ELR (cell line): ENCODE measurements around the gene PEX6.

ENCODE experiments used
- DNase-seq: peaks from one replicate; pipeline ENCODE4 v3.0.0-alpha.2; 2015; ENCODE audit warnings: low read depth

Gene PEX6, protein sequence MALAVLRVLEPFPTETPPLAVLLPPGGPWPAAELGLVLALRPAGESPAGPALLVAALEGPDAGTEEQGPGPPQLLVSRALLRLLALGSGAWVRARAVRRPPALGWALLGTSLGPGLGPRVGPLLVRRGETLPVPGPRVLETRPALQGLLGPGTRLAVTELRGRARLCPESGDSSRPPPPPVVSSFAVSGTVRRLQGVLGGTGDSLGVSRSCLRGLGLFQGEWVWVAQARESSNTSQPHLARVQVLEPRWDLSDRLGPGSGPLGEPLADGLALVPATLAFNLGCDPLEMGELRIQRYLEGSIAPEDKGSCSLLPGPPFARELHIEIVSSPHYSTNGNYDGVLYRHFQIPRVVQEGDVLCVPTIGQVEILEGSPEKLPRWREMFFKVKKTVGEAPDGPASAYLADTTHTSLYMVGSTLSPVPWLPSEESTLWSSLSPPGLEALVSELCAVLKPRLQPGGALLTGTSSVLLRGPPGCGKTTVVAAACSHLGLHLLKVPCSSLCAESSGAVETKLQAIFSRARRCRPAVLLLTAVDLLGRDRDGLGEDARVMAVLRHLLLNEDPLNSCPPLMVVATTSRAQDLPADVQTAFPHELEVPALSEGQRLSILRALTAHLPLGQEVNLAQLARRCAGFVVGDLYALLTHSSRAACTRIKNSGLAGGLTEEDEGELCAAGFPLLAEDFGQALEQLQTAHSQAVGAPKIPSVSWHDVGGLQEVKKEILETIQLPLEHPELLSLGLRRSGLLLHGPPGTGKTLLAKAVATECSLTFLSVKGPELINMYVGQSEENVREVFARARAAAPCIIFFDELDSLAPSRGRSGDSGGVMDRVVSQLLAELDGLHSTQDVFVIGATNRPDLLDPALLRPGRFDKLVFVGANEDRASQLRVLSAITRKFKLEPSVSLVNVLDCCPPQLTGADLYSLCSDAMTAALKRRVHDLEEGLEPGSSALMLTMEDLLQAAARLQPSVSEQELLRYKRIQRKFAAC

DNA sequence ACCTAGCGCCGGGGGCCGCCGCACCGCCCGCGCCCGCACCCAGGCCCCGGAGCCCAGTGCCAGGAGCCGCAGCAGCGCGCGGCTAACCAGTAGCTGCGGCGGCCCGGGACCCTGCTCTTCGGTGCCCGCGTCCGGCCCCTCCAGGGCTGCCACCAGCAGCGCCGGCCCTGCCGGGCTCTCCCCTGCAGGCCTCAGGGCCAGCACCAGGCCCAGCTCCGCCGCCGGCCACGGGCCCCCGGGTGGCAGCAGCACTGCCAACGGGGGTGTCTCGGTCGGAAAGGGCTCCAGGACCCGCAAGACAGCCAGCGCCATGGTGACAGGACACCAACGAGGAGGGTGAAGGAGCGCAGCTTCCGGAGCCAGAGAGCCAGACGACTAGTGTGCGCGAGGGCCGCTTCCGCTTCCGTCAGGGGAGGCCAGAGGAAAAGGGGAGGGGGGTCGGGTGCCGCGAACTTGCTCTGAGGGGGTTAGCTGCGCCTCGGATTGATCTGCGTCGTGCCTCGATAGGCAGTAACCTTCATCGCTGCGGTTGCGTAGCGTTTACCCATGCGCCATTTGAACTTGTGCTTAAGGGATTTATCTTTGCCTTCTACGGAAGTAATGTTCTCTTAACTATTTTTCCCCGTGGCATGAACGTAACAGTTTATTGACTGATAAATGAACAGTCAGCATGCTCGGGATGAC lies at the start of gene PEX6:
TSS of gene PEX6 (minus strand) at position 343 of the 684 bp plus-strand sequence. CDS start at position 312, 31 bp downstream.
- peak; percentile 86 for DNase-seq

DNA sequence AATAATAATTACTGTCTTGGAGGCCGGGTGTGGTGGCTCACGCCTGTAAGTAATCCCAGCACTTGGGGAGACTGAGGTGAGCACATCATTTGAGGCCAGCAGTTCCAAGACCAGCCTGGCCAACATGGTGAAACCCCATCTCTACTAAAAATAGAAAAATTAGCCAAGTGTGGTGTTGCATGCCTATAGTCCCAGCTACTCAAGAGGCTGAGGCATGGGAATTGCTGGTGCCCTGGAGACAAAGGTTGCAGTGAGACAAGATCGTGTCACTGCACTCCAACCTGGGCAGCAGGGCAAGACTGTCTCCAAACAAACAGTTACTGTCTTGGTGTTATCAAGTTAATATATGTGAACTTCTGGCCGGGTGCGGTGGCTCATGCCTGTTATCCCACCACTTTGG lies 47.4 kb upstream of the PEX6 start:
- DNase-seq = no peak

DNA sequence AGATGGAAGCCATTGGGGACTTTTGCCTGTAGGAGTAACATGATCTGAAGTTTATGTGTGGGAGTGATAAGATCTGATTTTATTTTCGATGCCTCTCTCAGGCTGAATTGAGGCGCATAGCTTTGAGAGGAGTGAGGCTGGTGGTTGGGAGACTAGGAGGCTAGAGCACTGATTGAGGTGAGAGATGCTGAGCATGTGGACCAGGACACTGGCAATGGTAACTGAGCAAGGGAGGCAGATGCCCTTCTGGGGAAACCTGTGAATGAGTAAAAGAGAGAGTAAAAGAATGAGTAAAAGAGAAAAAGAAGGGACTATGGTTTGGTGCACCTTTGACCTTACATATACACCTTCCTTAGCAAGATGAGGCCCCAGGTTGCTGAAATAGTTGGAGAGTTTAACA lies 45.5 kb upstream of the PEX6 start:
- DNase-seq = no peak

DNA sequence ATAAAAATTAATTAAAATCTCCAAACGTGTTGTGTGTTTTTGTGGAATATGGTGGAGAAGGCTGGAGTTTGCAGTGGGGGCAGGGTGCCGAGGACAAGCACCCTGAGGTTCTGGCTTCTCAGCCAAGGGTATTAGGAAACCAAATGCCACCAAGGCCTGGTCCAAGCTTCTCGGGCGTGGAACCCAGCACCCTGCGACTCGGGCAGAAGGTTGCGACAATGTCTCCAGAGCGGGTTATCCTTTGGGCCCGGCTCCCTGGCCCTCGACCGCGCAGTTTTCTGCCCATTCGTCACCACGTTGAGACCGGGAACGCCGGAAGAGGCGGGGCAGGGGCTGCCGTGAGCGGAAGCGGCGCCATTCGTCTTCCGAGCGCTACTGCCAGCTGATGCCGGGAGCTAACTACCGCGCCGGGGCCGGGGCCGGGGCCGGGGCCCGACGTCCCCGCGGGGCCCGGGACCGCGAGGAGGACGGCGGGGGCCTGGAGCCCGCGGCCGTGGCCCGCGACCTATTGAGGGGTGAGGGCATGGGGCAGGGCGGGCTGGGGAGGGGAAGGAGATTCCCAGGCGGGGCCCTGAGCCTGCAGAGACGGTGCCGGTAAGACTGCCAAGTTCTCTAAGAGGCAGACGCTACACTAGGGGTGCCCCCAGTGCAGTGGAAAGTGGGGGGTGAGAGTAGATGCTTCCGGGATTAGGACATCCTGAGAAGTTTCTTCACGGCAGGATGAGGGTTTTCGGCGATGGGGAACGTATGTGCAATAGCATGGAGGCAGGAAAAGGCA lies 42.5 kb upstream of the PEX6 start, which contains the start of gene RRP36:
TSS of gene RRP36 (plus strand) at position 354 of the 778 bp plus-strand sequence. CDS start at position 386, 32 bp downstream.
- DNase-seq = peak; percentile 86

DNA sequence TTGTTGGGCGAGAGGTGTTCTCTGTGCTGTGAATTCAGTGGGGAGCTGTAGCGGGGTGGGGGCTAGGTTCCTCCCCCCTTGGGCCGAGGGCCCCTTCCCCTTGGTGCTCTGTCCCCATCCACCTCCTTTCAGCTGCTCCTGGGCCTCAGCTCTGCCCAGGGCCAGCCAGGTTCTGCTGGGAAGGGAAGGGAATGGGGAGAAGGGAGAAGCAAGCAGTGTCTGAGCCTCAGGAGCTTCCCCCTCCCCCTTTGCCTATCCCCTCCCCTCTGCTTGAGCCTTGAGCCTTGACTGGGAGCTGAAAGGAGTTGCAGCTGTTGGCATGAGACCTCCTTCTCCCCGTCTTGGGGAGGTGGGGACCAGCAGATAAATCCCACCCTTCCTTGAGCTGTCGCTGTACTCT lies 41.9 kb upstream of the PEX6 start:
- no peak for DNase-seq

DNA sequence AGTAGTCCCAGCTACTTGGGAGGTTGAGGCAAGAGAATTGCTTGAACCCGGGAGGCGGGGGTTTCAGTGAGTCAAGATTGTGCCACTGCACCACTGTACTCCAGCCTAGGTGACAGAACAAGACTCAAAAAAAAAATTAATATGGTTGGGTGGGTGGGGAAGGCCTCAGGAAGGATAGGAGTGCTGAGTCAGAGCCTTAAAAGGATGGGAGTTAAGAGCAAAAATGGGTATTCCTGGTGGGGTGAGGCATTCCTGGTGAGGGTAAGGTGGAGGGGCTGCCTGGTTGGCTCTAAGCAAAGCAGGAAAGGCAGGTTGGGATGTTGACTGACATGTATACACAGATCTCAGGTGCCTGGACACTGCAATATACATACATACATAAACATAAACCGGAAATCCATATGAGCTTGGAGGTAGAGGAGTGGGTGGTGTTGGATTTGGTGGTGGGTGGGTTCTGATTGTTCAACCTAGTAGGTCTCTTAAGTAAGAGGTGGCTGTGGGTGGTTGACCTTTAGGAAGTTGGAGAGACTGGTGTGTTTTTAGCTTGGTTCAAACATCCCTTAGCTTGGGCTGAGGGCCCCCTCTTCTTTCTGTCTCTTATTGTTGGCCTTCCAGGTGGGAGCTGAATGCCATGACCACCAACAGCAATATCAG lies 41.2 kb upstream of the PEX6 start:
- no peak for DNase-seq

DNA sequence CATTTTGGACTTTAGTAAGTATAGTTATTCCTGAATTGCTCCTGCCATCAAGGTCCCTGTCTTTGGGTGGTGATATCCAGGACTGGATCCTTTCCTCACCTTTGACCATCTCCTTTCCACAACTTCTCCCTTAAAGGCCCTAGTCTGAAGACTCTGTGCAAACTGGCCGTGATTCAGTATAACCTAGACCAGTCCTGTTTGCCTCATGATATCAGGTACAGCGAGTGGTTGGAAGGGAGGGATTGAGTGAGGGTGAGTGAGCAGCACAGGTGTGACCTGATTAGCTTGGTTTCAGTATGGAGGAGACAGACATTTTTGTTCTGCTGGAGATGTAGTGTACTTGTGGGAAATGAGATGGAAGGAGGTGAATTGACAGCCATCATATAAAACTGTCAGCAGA lies 40.2 kb upstream of the PEX6 start:
- no peak for DNase-seq

DNA sequence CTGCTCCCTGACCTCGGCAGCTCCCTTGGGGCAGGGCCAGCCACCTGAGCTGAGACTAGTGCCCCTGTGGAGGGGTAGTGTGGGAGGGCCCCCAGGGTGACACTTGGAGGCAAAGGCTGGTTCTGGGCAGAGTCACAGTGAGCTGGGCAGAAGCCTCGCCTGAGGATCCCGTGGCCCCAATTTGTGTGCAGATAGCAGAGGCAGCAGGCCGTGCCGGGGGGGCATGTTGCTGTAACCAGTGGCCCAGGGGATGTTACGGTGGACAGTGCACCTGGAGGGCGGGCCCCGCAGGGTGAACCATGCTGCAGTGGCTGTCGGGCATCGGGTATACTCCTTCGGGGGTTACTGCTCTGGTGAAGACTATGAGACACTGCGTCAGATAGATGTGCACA lies 38.0 kb upstream of the PEX6 start:
- no peak for DNase-seq

DNA sequence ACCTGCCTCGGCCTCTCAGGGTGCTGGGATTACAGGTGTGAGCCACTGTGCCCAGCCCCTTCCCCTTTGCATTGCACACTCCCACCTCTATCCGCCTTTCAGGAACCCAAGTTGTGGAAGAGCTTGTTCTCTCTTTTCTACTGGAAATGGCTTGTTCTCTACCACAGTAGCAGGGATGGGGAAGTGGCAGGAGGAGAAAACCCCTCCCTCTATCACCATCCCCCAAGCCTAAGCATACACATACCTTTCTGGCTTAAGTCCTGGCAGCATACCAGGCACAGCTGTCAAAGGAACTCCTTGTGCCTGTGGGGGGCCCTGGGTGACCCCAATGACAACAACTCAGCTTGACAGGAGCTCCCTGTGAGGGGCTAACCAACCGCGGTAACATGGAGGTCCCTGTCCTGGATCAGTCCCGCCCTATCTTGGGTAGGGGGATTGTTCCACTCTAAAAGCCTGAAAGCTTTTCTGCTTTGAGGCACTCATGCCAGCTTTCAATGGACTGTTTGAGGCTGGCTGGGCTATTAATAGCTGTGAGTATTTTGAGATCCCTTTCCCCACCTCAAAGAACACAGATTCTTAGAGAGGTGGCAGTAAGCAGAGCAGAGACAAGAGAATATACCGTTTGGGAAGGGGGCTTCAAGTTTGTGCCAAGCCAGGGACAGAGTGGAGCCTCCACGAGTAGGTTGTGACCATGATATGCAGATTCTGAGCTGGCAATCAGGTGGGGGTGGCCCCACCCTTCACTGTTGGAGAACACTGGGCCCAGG lies 37.4 kb upstream of the PEX6 start:
- no peak for DNase-seq

DNA sequence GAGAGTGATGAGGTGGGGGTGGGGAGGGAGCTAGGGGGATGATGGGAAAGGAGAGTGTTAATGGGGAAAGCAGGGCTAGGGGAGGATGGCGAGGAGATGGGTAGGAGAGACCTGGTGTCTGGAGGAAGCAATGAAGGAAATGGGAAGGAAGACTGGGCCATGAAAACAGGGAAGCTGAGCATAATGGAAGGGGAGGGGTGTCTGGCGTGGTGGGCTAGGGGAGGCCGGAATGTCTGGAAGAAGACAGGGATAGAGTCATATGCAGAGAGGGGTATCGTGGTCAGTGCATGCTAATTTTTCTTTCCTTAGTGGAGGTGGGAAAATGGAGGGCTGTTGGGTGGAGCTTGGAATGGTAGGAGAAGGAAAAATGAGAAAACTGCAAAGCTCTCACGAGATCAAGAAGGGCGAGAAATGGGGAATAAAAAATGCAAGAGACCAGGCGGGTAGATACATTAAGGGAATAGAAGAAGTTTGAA lies 35.5 kb upstream of the PEX6 start:
- DNase-seq = peak; percentile 67

DNA sequence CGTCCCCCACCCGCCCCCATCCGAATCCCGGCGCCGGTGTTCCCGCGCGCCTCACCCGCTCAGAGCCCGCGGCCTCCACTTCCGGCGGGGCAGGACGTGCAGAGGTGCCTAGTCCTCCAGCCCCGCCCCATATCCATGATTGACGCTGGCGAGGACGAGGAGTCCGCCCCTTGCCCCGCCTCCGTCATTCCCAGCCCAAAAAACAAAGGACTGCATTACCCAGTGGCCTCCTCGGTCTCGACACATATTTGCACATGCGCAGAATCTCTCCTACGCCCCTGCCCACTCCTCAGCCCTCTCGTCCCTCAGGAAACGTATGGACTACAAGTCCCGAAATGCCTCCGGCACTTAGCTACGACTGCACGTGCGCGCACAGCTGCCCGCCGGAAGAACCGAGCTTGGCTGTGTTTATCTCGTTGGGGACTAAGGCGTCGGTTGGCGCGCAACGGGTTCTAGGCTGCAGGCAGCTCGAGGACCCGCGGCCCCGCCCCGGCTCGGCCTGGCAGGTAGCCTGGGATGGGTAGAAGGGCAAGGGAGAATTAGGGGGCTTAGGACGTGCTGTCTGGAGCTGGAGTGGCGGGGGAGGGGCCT lies 35.0 kb upstream of the PEX6 start, which contains the start of the genes KLHDC3 and MEA1:
TSS of gene KLHDC3 (plus strand) at position 407 of the 591 bp plus-strand sequence. CDS start 2,944 bp downstream, outside the sequence.
TSS of gene MEA1 (minus strand) at position 104 of the 591 bp plus-strand sequence. CDS start 133 bp downstream, outside the sequence.
- DNase-seq = peak; percentile 100

DNA sequence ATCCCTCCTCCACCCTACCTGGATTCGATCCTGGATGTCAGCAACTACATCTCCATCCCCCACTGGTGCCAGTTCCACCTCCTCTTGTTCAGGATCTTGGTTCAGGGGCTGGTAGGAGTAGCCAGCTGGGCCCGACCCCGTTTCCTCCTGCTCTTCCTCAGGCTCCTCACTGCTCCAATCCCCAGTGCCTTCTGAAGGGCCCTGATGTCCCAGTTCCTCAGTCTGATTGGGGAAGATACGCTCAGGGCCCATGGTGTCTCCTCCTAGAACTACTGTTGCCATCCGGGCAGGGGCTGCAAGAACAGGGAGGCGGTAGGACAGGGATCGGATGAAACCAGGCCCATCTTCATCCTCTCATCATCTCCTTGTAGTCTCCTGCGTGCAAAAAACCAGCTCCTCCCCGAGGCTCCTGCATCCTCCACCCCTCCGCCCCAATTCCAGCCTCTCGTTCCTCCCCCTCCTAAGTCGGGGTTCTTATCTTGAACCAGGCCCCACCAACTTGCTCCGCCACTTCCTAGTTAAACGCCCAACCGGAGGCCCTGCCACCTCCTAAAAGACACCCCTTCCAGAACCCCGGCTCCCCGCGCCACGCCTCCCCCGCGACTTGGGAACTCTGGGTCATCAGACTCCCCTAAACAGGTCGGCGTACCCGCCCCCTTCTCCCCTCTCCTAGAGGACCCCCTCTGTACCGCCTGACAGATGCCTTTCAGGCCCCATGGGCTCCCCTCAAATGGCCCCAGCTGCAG lies 34.3 kb upstream of the PEX6 start:
- DNase-seq = peak; percentile 61

DNA sequence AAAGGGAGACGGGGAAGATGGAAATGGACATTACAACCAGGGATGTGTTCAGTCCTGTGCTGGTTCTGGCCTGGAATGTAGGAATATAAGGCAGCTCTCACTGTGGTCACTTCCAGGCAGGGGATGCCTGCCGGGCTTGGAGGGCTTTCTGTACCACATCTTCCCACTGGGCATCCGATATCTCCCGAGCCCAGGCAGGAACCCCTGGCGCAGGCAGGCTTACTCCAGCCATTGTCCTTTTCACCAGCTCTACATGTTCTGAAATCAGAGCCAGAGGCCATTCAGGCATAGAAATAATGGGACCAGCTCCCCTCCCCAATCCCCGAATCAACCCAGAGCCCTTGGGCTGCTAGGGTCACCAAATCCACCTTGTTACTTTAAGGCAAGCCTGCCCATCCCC lies 33.4 kb upstream of the PEX6 start:
- DNase-seq = no peak

DNA sequence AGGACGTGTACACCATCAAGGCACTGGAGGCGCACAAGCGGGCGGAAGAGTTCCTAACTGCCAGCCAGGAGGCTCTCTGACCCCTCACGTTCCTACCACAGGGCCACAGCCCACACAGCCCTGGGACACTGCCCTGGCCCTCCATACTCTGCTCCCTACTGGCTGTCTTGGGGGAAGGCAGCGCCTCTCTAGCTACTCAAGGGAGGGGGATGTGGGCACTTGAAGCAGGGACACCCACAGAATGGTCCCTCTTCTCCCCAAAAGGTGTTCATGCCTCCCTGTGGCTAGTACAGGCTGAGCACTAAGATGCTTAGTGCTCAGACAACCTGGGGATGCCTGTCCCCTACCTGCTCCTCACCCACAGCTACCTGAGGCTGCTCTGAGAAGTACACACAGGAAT lies 32.2 kb upstream of the PEX6 start:
- no peak for DNase-seq

DNA sequence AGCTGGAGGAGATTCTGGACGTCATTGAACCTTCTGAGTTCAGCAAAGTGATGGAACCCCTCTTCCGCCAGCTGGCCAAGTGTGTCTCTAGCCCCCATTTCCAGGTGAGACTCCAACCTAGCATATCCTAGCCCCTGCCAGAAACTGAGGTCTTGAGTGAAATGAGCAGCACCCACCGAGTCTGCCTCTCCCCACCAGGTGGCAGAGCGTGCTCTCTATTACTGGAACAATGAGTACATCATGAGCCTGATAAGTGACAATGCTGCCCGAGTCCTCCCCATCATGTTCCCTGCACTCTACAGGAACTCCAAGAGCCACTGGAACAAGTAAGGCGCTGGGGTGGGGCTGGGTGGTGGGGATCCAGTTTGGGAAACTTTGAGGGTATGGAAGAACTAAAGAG lies 30.1 kb upstream of the PEX6 start:
- peak; percentile 63 for DNase-seq

DNA sequence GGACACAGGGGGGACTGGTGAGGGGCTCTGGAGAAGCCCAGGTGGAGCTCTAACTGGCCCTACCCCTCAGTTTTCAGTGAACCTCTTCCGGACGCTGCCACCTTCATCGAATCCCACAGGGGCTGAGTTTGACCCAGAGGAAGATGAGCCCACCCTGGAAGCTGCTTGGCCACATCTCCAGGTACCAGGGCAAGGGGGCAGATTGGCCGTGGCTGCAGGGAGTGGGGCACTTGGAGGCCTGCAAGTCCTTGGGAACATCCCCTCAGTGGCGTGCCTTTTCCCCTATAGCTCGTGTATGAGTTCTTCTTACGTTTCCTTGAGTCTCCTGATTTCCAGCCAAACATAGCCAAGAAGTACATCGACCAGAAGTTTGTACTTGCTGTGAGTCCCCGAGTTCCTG lies 28.1 kb upstream of the PEX6 start:
- DNase-seq = no peak

DNA sequence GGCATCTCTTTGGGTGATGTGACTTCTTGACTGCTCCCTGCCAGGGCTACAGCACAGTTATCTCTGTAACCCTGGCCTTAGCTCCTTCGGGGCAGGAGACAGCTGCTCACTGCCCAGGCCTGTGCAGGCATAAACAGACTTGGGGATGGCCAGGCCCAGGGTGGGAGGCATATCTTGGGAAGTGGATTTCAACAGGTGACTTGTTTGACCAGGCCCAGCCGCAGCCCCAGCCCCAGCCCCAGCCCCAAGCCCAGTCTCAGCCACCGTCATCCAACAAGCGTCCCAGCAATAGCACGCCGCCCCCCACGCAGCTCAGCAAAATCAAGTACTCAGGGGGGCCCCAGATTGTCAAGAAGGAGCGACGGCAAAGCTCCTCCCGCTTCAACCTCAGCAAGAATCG lies 27.3 kb upstream of the PEX6 start:
- no peak for DNase-seq

DNA sequence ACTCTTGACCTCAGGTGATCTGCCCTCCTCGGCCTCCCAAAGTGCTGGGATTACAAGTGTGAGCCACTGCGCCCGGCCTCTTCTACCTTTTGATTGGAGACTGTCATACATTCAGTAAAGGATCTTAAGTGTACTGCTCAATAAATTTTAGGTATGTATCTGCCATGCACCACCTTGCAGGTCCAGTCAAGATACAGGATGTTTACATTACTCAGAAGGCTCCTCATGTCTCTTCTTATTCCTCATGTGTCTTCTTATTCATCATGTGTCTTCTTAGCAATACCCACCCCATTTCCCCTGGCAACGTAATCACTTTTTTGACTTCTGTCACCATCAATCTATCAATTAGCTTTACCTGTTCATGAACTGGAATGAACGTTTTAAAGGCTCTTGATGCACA lies 26.9 kb upstream of the PEX6 start:
- DNase-seq = peak; percentile 37

DNA sequence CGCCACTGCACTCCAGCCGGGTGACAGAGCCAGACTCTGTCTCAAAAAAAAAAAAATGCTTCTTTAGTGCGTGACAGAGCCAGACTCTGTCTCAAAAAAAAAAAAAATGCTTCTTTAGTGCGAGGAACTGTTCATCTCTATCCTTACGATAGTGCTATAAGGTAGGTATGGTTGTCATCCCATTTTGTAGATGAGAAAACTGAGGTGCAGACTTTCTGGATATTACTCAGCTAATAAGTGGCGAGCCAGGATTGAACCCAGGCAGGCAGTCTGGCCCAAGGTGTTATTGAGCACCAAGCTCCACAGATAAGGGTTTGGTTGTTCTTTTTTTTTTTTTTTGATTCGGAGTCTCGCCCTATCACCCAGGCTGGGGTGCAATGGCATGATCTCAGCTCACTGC lies 22.9 kb upstream of the PEX6 start:
- DNase-seq = no peak
